Transverse colon (tissue), 4 donors: ENCODE results near the gene HOXC4.

Experiments
- CTCF ChIP-seq, 5 experiments: fragments of 200-600 bp in 3 of 5; fragments of 450-650 bp in 2 of 5; sonication (generic) in 3 of 5; IDR thresholded peaks; 1 replicate in 2 of 5; 2 replicates in 3 of 5; pipeline ENCODE4 v1.5.1; 2016 to 2017; ENCODE audit warnings: antibody characterized with exemption in 5 of 5, inconsistent platforms in 3 of 5, mild to moderate bottlenecking in 2 of 5, moderate library complexity in 1 of 5
- EP300 ChIP-seq: sonication (generic); formaldehyde crosslinking; IDR thresholded peaks from one replicate; pipeline ENCODE4 v1.6.1; 2017; ENCODE audit warnings: antibody characterized with exemption, low read depth
- POLR2A ChIP-seq: fragments of 450-650 bp; IDR thresholded peaks from one replicate; pipeline ENCODE4 v1.6.1; 2016; ENCODE audit warnings: antibody characterized with exemption, mild to moderate bottlenecking, moderate library complexity
- POLR2AphosphoS5 ChIP-seq, 3 donors: sonication (generic); formaldehyde crosslinking; IDR thresholded peaks; one replicate each; pipeline ENCODE4 v1.6.1; 2016; ENCODE audit warnings: antibody characterized with exemption in 3 of 3

- TF ChIP-seq CTCF (IDR thresholded peaks at IDR 0.05), result no peak
- TF ChIP-seq EP300, result no peak
- TF ChIP-seq POLR2AphosphoS5 (IDR thresholded peaks at IDR 0.05), result no peak
- no peak for TF ChIP-seq POLR2A
These were observed 14.7 kb upstream of the HOXC4 start for GRCh38 chr12:54038871-54039414.
